D721Med (cell line): ENCODE data around the gene TFB1M.

Source experiments
- DNase-seq: peaks from one replicate; pipeline ENCODE4 v3.0.0; 2011; ENCODE audit warnings: low spot score; ENCODE audit not compliant: insufficient read length
- FAIRE-seq: peaks from 2 replicates; lab custom pipeline; 2011; peaks lifted over from hg19 to GRCh38; lab: Jason Lieb, UNC
- TF ChIP-seq, protein P1 (sequence below): IDR thresholded peaks from 2 replicates; pipeline ENCODE4 v1.5.1; 2012; ENCODE audit warnings: mild to moderate bottlenecking, control low read depth; ENCODE audit not compliant: insufficient read depth; ENCODE audit errors: missing control alignments

TFB1M gene

GRCh38 chr6:155292711-155293110 is 21.6 kb downstream of the TFB1M start:
- FAIRE-seq (no peak), DNase-seq (no peak)
- TF ChIP-seq, protein P1, sequence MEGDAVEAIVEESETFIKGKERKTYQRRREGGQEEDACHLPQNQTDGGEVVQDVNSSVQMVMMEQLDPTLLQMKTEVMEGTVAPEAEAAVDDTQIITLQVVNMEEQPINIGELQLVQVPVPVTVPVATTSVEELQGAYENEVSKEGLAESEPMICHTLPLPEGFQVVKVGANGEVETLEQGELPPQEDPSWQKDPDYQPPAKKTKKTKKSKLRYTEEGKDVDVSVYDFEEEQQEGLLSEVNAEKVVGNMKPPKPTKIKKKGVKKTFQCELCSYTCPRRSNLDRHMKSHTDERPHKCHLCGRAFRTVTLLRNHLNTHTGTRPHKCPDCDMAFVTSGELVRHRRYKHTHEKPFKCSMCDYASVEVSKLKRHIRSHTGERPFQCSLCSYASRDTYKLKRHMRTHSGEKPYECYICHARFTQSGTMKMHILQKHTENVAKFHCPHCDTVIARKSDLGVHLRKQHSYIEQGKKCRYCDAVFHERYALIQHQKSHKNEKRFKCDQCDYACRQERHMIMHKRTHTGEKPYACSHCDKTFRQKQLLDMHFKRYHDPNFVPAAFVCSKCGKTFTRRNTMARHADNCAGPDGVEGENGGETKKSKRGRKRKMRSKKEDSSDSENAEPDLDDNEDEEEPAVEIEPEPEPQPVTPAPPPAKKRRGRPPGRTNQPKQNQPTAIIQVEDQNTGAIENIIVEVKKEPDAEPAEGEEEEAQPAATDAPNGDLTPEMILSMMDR = no peak

DNA sequence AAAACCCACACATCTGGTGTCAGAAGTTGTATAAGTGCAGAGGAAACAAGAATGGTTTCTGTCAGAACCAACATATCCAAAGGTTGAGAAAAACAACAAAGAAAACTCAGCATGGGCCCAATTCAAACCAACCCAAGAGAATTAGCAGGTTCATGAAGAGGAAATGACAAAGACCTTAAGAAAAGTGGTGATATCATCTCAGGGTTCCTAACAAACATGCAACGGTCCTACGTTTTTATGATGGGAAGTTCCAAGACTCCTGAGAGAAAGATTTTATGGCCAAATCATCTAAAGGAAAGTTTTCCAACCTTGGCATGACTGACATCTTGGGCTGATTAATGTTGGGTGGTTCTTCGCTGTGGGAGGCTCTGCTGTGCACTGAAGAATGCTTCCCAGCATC is 23.0 kb downstream of the TFB1M start:
- FAIRE-seq = no peak

GRCh38 chr6:155290491-155290890 is 23.8 kb downstream of the TFB1M start:
- DNase-seq (no peak), FAIRE-seq (no peak)
- TF ChIP-seq, protein P1 = no peak

More for the DNA sequence above, 23.0 kb downstream of the TFB1M start:
- no peak for DNase-seq
- TF ChIP-seq, protein P1 = no peak

GRCh38 chr6:155287762-155288161 is 26.5 kb downstream of the TFB1M start:
- DNase-seq = no peak
- FAIRE-seq = no peak
- TF ChIP-seq, protein P1 = no peak

DNA sequence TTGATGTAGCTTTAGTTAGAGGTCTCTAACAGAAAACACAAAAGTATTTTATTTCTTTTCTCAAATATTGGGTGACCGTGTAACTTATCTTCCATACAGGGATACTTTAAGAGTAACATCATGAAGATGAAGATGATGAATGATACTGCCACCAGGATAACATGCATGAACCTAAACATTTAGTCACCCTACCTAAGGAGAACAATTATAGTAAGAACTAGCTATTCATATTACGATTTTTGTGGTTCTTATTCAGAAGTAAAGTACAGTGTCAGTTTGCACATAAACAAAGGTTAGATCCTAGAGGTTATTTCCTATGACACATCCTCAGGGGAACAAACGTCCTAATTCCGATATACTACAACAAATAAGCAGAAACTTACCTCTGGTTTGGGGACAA is 29.5 kb downstream of the TFB1M start:
- DNase-seq = no peak
- TF ChIP-seq, protein P1 = no peak
- FAIRE-seq = no peak

- DNase-seq (no peak), FAIRE-seq (no peak)
- TF ChIP-seq, protein P1 = no peak
Measured at GRCh38 chr6:155278319-155279049, 35.8 kb downstream of the TFB1M start.

GRCh38 chr6:155276638-155277037 is 37.6 kb downstream of the TFB1M start:
- DNase-seq (no peak), FAIRE-seq (no peak)
- TF ChIP-seq, protein P1 = no peak
